ENCODE measurements around the gene PRPH.

The PRPH gene

DNA sequence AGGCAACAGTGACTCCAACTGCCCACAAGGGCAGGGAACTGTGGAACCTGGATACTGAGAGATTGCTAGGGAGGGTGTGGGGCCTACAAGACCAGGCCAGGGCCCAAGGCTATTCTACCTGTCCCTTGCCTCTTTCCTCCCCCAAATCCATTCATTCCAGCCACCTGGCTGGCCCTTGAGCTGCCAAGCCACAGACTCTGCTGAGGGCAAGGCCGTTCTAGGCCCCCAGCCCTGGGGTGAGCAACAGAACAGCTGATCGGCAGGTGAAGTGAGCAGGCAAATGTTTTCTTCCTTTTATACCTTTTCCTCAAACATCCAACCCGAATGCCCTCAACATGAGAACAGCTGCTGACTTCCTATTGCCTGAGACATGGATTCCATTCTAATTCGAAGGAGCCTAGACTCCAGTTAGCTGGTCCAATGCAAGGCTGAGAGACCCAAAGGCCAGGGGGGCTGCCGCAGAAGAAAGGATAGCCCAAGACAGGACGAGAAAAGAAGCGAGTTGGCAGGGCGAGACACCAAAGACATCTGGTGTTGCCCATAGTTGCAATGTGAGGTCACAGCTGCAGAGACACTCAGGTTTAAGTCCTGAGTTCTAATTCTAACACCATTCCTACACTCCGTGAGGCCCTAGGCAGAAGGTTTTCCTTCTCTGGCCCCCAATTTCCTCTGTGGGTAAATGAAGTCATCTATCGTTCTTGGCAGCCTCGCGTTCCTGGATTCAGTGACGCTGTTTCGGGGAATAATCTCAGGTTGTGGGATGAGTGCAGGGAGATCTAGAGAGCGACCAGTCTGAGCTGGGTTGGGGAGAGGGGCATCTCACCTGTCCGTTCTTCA, 40.4 kb downstream of the PRPH start:
- peak; percentile 21 for DNase-seq (ENCODE audit: low spot score)
- in situ Hi-C loops (cut with MboI; ENCODE audit: low sequenced_read_pairs, unreplicated experiment): loop anchor here (5.0 kb wide), 1 partner anchor 48 kb away; no protein-coding TSS in a partner anchor
- TF ChIP-seq, protein P1, sequence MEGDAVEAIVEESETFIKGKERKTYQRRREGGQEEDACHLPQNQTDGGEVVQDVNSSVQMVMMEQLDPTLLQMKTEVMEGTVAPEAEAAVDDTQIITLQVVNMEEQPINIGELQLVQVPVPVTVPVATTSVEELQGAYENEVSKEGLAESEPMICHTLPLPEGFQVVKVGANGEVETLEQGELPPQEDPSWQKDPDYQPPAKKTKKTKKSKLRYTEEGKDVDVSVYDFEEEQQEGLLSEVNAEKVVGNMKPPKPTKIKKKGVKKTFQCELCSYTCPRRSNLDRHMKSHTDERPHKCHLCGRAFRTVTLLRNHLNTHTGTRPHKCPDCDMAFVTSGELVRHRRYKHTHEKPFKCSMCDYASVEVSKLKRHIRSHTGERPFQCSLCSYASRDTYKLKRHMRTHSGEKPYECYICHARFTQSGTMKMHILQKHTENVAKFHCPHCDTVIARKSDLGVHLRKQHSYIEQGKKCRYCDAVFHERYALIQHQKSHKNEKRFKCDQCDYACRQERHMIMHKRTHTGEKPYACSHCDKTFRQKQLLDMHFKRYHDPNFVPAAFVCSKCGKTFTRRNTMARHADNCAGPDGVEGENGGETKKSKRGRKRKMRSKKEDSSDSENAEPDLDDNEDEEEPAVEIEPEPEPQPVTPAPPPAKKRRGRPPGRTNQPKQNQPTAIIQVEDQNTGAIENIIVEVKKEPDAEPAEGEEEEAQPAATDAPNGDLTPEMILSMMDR (IDR thresholded peaks at IDR 0.05; ENCODE audit: borderline replicate concordance, control extremely low read depth, extremely low read depth, insufficient read depth, missing control alignments): no peak

DNA sequence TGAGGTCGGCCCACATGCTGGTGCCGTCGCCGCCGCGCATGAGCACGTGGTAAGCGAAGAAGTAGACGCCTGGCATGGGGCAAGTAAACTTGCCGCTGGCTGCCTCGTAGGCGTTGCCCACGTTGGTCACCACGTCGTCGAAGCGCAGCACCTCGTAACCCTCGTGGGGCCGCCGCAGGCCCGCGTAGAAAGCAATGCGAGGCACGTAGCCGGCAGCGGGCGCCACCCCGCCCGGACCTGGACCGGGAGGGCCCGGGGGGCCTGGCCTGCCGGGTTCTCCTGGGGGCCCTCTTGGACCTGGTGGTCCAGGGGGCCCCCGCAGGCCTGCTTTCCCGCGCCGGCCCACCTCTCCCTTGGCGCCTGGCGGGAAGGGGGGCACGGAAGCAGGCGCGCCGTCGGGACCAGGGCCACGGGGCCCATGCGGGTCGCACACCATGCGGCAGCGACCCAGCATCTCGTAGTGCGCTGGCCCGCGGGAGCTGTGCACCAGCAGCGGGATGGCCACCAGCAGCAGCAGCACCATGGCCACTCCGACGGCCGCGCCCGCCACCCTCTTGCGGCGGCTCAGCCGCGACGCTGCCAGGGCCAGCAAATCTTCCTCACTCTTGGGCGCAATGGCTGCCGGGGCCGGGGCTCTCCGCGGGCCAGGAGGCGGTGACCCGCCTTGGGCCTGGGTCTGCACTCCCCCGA, 41.2 kb downstream of the PRPH start:
- TF ChIP-seq, protein P1 (IDR thresholded peaks at IDR 0.05; ENCODE audit: borderline replicate concordance, control extremely low read depth, extremely low read depth, insufficient read depth, missing control alignments): no peak

DNA sequence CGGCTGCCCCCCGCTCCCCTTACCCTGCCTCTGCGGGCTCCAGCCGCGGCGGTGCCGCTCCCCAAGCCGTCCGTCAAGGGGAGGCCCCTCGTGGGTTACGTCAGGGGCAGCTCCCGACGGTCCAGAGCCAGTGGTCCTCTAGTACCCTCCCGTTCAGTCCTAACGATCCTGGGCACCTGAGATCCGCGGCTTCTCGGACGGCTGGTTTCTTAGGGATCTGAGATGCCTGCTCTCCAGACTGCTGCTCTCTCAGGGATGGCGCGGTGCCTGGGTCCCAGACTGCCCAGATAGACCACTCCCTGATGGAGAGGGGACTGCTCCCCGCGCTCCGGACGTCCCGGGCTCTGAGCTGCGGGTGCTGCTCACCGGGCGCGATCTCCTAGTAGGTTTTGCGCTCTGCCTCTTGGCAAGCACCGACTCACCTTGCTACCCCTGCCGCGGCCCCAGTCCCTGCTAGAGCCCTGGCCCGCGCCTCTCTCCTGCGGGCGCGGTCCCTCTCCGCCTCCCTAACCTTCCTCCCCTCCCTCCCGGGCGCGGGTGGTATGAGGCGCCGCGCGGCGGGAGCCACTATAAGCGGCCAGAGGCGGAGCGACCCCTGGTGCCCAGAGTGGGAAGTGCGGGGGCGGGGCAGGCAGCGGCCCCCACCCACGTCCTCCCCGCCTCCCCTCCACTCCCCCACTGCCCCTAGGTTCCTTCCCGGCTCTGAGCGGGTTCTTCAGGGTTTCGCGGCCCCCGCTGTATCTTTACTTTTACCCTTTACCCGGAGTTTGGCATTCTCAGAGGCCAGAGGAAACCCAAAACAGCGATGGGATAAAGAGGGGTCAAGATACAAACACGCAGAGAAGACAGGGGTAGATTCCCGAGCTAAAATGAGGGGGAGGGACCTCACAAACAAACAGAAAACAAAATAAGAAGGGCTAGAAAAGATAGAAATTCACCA, 42.0 kb downstream of the PRPH start, which contains the start of gene C1QL4:
C1QL4 (minus strand) TSS at position 544 of the 940 bp plus-strand sequence. CDS start 711 bp downstream, outside the sequence.
- TF ChIP-seq, protein P1 (IDR thresholded peaks at IDR 0.05; ENCODE audit: borderline replicate concordance, control extremely low read depth, extremely low read depth, insufficient read depth, missing control alignments): peak; percentile 89
- DNase-seq (ENCODE audit: low spot score): peak; percentile 91
- in situ Hi-C loops (cut with MboI; ENCODE audit: low sequenced_read_pairs, unreplicated experiment): loop anchor here (5.0 kb wide), 1 partner anchor 50 kb away; no protein-coding TSS in a partner anchor

More for the DNA sequence above, 41.2 kb downstream of the PRPH start:
- in situ Hi-C loops (cut with MboI; ENCODE audit: low sequenced_read_pairs, unreplicated experiment): loop anchor here (5.0 kb wide), 1 partner anchor 49 kb away; no protein-coding TSS in a partner anchor
- peak; percentile 26 for DNase-seq (ENCODE audit: low spot score)

DNA sequence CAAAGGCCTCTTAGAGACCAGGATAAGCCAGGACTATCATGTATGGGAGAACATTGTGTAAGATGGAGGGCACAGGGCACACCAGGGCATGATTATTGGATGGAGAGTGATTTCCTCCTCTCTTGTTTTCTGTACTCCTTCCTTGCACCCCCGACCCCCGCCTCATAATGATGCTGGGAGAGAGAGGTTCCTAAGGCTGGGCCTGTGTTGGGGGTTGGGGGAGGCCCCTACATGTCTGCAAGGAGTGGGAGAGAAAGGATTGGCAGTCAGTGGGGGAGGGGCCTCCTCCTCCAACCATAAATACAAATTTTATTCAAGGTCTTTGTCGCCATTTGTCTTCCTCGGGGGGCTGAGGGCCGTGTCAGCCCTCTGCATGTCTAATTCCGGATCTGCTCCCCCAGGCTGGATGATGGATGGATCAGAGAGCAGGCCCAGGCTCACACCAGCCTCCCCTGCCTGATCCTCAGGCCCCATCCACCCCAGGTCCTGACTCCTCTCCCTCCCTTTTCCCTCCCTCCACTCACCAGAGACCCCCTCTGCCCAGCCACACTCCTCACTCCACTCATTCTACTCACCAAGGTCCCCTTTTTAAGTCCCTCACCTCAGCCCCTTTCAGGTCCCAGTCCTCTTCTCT, 44.0 kb downstream of the PRPH start:
- in situ Hi-C loops (cut with MboI; ENCODE audit: low sequenced_read_pairs, unreplicated experiment): loop anchor here (5.0 kb wide), 1 partner anchor 52 kb away; no protein-coding TSS in a partner anchor
- no peak for DNase-seq (ENCODE audit: low spot score)
- TF ChIP-seq, protein P1 (IDR thresholded peaks at IDR 0.05; ENCODE audit: borderline replicate concordance, control extremely low read depth, extremely low read depth, insufficient read depth, missing control alignments): no peak

DNA sequence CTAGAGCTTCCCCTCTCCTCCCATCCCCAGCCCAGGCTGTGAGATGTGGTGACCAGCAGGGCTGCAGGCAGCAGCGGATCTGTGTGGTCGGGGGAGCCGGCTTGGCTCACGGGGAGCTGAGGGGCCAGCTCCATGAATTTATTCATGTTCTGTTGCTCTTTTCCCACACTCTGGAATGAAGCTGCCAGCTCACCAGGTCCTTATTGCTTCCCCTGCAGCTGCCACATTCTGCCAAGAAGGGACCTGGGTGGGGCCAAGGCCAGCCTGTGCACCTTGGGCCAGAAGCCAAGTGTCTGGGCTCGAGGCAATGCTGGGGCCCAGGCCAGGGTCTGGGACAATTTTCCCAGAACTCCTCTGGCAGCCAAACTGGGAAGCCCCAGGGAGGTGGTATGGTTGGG, 44.5 kb downstream of the PRPH start:
- DNase-seq (ENCODE audit: low spot score): no peak
- TF ChIP-seq, protein P1 (IDR thresholded peaks at IDR 0.05; ENCODE audit: borderline replicate concordance, control extremely low read depth, extremely low read depth, insufficient read depth, missing control alignments): no peak
- in situ Hi-C loops (cut with MboI; ENCODE audit: low sequenced_read_pairs, unreplicated experiment): loop anchor here (5.0 kb wide), 1 partner anchor 52 kb away; no protein-coding TSS in a partner anchor

All from GM13976 (cell line).